MCF 10A (cell line): ENCODE measurements around the gene CYFIP2. TPM values are rescaled to one million over a fixed set of nuclear protein-coding genes. Genes with fewer than 3 reads are reported as not detected.
A peak's percentile ranks its signal among the peaks of the same experiment; 100 is the strongest.

Source experiments
- BruUV-seq: library from RNA; stranded (reverse); fragments of 400-500 nt; replicated peaks from 2 replicates; lab custom pipeline; 2021; lab: Mats Ljungman, UMichigan
- CTCF ChIA-PET: fragments of 300-600 bp; sonication (Branson Sonifier 250); formaldehyde crosslinking; extraction: SDS; loops from one replicate; lab custom pipeline; 2021; ENCODE audit warnings: antibody characterized with exemption, inconsistent platforms; lab: Yijun Ruan, JAX
- POLR2A ChIA-PET: fragments of 300-600, 350-650 bp; sonication (Branson Sonifier 250); formaldehyde crosslinking; extraction: SDS; loops from one replicate; lab custom pipeline; 2020; ENCODE audit warnings: antibody characterized with exemption, inconsistent platforms; lab: Yijun Ruan, JAX
- DNase-seq: peaks from one replicate; pipeline ENCODE4 v3.0.0-alpha.2; 2018; ENCODE audit not compliant: unreplicated experiment
- H3K27ac Mint-ChIP-seq: one replicate; pipeline ENCODE4 v1.8.0; 2022; ENCODE audit warnings: mild to moderate bottlenecking, low read depth, mixed read lengths; ENCODE audit not compliant: unreplicated experiment
- H3K27me3 Mint-ChIP-seq: one replicate; pipeline ENCODE4 v1.8.0; 2022; ENCODE audit warnings: mixed read lengths; ENCODE audit not compliant: insufficient read depth, unreplicated experiment
- H3K36me3 Mint-ChIP-seq: one replicate; pipeline ENCODE4 v1.8.0; 2022; ENCODE audit warnings: mild to moderate bottlenecking, moderate library complexity, mixed read lengths; ENCODE audit not compliant: insufficient read depth, unreplicated experiment
- H3K4me1 Mint-ChIP-seq: one replicate; pipeline ENCODE4 v1.8.0; 2022; ENCODE audit warnings: mixed read lengths; ENCODE audit not compliant: insufficient read depth, unreplicated experiment
- H3K4me3 Mint-ChIP-seq: one replicate; pipeline ENCODE4 v1.8.0; 2022; ENCODE audit warnings: mild to moderate bottlenecking, moderate library complexity, mixed read lengths; ENCODE audit not compliant: unreplicated experiment
- H3K9me3 Mint-ChIP-seq: one replicate; pipeline ENCODE4 v1.8.0; 2022; ENCODE audit warnings: mixed read lengths; ENCODE audit not compliant: unreplicated experiment
- CTCF ChIP-seq: fragments of 200-600 bp; IDR thresholded peaks from one replicate; pipeline ENCODE4 v1.8.0; 2022; ENCODE audit warnings: antibody characterized with exemption, mild to moderate bottlenecking; ENCODE audit not compliant: unreplicated experiment
- intact Hi-C: fragments of 100-400 bp; cut with micrococcal nuclease; formaldehyde crosslinking; loops from 2 replicates; pipeline ENCODE4 v1.14.1; 2022
- total RNA-seq: library from RNA; stranded (reverse); gene quantifications from 2 replicates; pipeline ENCODE4 v1.2.3, GENCODE V29; 2022

Gene CYFIP2
- total RNA-seq, 1 experiment from 2014 or later, result 50.8 TPM

GRCh38 chr5:157219491-157220271 is 46.2 kb upstream of the CYFIP2 start:
- TF ChIP-seq CTCF, result no peak
- Mint-ChIP-seq H3K27me3 (no peaks in the 10 kb centered on the region), H3K27ac (no peak overlapping the region), H3K36me3 (no peaks in the 10 kb centered on the region), H3K9me3 (no peaks in the 10 kb centered on the region), H3K4me3 (no peak overlapping the region), H3K4me1 (peaks cover 6% of the 10 kb centered on the region)
- no peak for DNase-seq
- POLR2A ChIA-PET, result interaction anchor here (0.6 to 1.3 kb wide), 2 partner anchors 35 to 77 kb away, joined by 5 to 6 read pairs; partner anchors contain the start of gene MED7
- intact Hi-C loops, result no loop called here
- CTCF ChIA-PET, result interaction anchor here (0.7 kb wide), 1 partner anchor 71 kb away, joined by 3 read pairs; no protein-coding TSS in a partner anchor
- no TSS peak for BruUV-seq

GRCh38 chr5:157221959-157222358 is 44.0 kb upstream of the CYFIP2 start:
- Mint-ChIP-seq H3K4me1 (peaks cover 3% of the 10 kb centered on the region), H3K36me3 (no peaks in the 10 kb centered on the region), H3K27ac (no peak overlapping the region), H3K4me3 (no peak overlapping the region), H3K9me3 (no peaks in the 10 kb centered on the region), H3K27me3 (no peaks in the 10 kb centered on the region)
- CTCF ChIA-PET, result interaction anchor here (0.6 to 1.1 kb wide), 3 partner anchors 32 to 616 kb away, joined by 3 read pairs; no protein-coding TSS in a partner anchor
- BruUV-seq, result no TSS peak
- TF ChIP-seq CTCF, result no peak
- POLR2A ChIA-PET, result no interaction called here
- no peak for DNase-seq
- intact Hi-C loops, result no loop called here

GRCh38 chr5:157222506-157223230 is 43.3 kb upstream of the CYFIP2 start:
- POLR2A ChIA-PET, result no interaction called here
- no peaks in the 10 kb centered on the region for H3K9me3 Mint-ChIP-seq
- no peaks in the 10 kb centered on the region for H3K36me3 Mint-ChIP-seq
- intact Hi-C loops, result no loop called here
- H3K27me3 Mint-ChIP-seq, result no peaks in the 10 kb centered on the region
- no peak overlapping the region for H3K4me3 Mint-ChIP-seq
- no peak for TF ChIP-seq CTCF
- CTCF ChIA-PET, result interaction anchor here (0.6 kb wide), 1 partner anchor 615 kb away, joined by 3 read pairs; no protein-coding TSS in a partner anchor
- peak; percentile 31 for DNase-seq
- no peak overlapping the region for H3K27ac Mint-ChIP-seq
- BruUV-seq, result no TSS peak
- H3K4me1 Mint-ChIP-seq, result no peaks in the 10 kb centered on the region
